Osteoblast (primary cell): ENCODE data around the gene RRAS2. TPM values are rescaled to one million over a fixed set of nuclear protein-coding genes. Genes with fewer than 3 reads are reported as not detected.

ENCODE experiments used
- DNase-seq: peaks from one replicate; pipeline ENCODE4 v3.0.0; 2011; ENCODE audit warnings: low spot score, mixed read lengths; ENCODE audit not compliant: insufficient read length; ENCODE audit errors: missing footprints
- H2AFZ ChIP-seq: 2 replicates; pipeline ENCODE4 v1.6.0; 2011; ENCODE audit warnings: mild to moderate bottlenecking, low read length
- H3K27ac ChIP-seq: 2 replicates; pipeline ENCODE4 v1.5.1; 2011; ENCODE audit warnings: mild to moderate bottlenecking, low read depth, low read length, moderate library complexity
- H3K27me3 ChIP-seq: 2 replicates; pipeline ENCODE4 v1.6.0; 2012; ENCODE audit warnings: mild to moderate bottlenecking, control low read depth, inconsistent platforms, low read length, moderate library complexity; ENCODE audit not compliant: insufficient read depth
- H3K36me3 ChIP-seq: 2 replicates; pipeline ENCODE4 v1.5.1; 2011; ENCODE audit warnings: mild to moderate bottlenecking, low read length, control low read depth, moderate library complexity; ENCODE audit not compliant: insufficient read depth
- H3K4me1 ChIP-seq: 2 replicates; pipeline ENCODE4 v1.5.1; 2011; ENCODE audit warnings: mild to moderate bottlenecking, low read length, control low read depth, moderate library complexity; ENCODE audit not compliant: insufficient read depth
- H3K4me2 ChIP-seq: 2 replicates; pipeline ENCODE4 v1.6.0; 2011; ENCODE audit warnings: mild to moderate bottlenecking, low read length; ENCODE audit not compliant: insufficient read depth
- H3K4me3 ChIP-seq: fragments of 200-600 bp; sonication (generic); 3 replicates; pipeline ENCODE4 v1.5.1; 2012; ENCODE audit warnings: mild to moderate bottlenecking, low read length, inconsistent platforms; ENCODE audit not compliant: insufficient read depth
- H3K79me2 ChIP-seq: 2 replicates; pipeline ENCODE4 v1.6.0; 2012; ENCODE audit warnings: mild to moderate bottlenecking, low read length, control low read depth, inconsistent platforms; ENCODE audit not compliant: insufficient read depth
- H3K9me3 ChIP-seq: 2 replicates; pipeline ENCODE4 v1.5.1; 2011; ENCODE audit warnings: low read depth, low read length, control low read depth
- H4K20me1 ChIP-seq: 2 replicates; pipeline ENCODE4 v1.6.0; 2012; ENCODE audit warnings: mild to moderate bottlenecking, low read length, control low read depth; ENCODE audit not compliant: insufficient read depth
- total RNA-seq: library from RNA; depleted of rRNA; stranded (reverse); fragments of >200 nt; gene quantifications from 2 replicates; pipeline ENCODE4 v1.2.3, GENCODE V29; 2012
- TF ChIP-seq, protein P1 (sequence below): IDR thresholded peaks from 2 replicates; pipeline ENCODE4 v1.5.1; 2011; ENCODE audit warnings: mild to moderate bottlenecking, low read depth, low read length, moderate library complexity; ENCODE audit errors: extremely low read depth

RRAS2 gene
- total RNA-seq, 1 donor = 101 TPM

DNA sequence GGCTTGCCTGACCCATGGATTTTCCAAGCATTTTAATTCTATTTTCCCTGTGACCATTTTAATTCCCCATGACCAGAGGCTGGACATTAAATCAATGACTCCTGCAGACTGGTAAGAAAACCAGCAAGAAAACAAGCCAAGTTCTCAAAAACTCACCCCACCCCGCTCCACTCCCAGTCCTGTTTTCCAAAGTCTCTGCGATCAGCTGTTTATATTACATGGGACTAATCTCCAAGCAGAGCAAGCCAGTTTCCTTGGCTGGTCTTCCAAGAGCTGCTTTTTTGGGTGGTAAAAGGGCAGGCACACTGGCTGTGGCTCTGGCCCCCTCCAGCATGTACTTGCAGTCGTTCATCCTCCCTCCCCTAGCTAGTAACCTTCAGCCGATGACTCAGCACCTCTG lies 97.9 kb downstream of the RRAS2 start:
- no peaks in the 10 kb centered on the region for H3K79me2 ChIP-seq

DNA sequence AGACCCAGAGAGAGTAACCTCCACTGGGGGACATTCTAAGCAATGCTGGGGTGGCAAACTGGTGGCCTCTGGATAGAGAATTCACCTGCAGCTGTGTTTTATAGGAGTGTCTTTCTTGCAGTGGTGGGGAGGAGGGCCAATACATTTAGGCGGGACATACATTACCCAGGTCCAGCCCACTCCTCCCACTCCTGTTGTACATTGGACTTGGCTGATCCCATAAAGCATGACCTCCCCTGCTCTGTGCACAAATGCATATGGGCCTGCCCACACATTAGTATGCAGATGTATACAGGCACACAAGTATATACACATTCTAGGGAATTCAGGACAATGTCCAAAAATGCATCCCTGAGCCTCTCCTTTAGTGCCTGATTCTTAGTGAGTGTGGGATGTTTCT lies 99.1 kb downstream of the RRAS2 start:
- no peak overlapping the region for H3K4me2 ChIP-seq
- H3K27me3 ChIP-seq = peaks cover 4% of the 10 kb centered on the region
- peaks cover 2% of the 10 kb centered on the region for H3K36me3 ChIP-seq
- H3K4me3 ChIP-seq = no peak overlapping the region
- H3K27ac ChIP-seq = no peak overlapping the region
- H3K79me2 ChIP-seq = no peaks in the 10 kb centered on the region
- no peak overlapping the region for H2AFZ ChIP-seq
- H3K4me1 ChIP-seq = peaks cover 12% of the 10 kb centered on the region
- DNase-seq = no peak
- H4K20me1 ChIP-seq = no peaks in the 10 kb centered on the region
- H3K9me3 ChIP-seq = no peaks in the 10 kb centered on the region
- TF ChIP-seq, protein P1, sequence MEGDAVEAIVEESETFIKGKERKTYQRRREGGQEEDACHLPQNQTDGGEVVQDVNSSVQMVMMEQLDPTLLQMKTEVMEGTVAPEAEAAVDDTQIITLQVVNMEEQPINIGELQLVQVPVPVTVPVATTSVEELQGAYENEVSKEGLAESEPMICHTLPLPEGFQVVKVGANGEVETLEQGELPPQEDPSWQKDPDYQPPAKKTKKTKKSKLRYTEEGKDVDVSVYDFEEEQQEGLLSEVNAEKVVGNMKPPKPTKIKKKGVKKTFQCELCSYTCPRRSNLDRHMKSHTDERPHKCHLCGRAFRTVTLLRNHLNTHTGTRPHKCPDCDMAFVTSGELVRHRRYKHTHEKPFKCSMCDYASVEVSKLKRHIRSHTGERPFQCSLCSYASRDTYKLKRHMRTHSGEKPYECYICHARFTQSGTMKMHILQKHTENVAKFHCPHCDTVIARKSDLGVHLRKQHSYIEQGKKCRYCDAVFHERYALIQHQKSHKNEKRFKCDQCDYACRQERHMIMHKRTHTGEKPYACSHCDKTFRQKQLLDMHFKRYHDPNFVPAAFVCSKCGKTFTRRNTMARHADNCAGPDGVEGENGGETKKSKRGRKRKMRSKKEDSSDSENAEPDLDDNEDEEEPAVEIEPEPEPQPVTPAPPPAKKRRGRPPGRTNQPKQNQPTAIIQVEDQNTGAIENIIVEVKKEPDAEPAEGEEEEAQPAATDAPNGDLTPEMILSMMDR = no peak

More for the DNA sequence above, 97.9 kb downstream of the RRAS2 start:
- H4K20me1 ChIP-seq = no peaks in the 10 kb centered on the region
- TF ChIP-seq, protein P1 = no peak
- H3K9me3 ChIP-seq = no peaks in the 10 kb centered on the region
- H3K4me2 ChIP-seq = no peak overlapping the region
- no peak for DNase-seq
- H3K27me3 ChIP-seq = peaks cover 4% of the 10 kb centered on the region
- no peak overlapping the region for H3K4me3 ChIP-seq
- no peak overlapping the region for H2AFZ ChIP-seq
- peaks cover 12% of the 10 kb centered on the region for H3K4me1 ChIP-seq
- no peak overlapping the region for H3K27ac ChIP-seq
- H3K36me3 ChIP-seq = peaks cover 12% of the 10 kb centered on the region

DNA sequence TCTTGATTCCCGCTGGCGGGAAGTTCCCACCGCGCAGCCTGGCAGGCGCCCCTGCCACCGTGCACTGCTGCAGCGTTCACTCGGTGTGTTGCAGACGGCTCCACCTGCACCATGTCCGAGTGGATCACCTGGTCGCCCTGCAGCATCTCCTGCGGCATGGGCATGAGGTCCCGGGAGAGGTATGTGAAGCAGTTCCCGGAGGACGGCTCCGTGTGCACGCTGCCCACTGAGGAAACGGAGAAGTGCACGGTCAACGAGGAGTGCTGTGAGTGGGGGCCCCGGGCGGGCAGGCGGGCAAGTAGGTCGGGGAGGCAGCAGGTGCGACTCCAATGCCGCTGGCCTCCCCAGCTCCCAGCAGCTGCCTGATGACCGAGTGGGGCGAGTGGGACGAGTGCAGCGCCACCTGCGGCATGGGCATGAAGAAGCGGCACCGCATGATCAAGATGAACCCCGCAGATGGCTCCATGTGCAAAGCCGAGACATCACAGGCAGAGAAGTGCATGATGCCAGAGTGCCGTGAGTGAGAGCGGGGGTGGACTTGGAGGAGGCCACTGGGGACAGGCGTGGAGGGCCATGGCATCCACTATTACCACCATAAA lies 99.7 kb downstream of the RRAS2 start:
- TF ChIP-seq, protein P1 = no peak
- no peak overlapping the region for H3K4me3 ChIP-seq
- no peak overlapping the region for H2AFZ ChIP-seq
- H3K4me1 ChIP-seq = peaks cover 12% of the 10 kb centered on the region
- DNase-seq = no peak
- no peak overlapping the region for H3K4me2 ChIP-seq
- no peaks in the 10 kb centered on the region for H3K36me3 ChIP-seq
- H3K79me2 ChIP-seq = no peaks in the 10 kb centered on the region
- peaks cover 7% of the 10 kb centered on the region for H3K27me3 ChIP-seq
- no peaks in the 10 kb centered on the region for H4K20me1 ChIP-seq
- no peaks in the 10 kb centered on the region for H3K9me3 ChIP-seq
- H3K27ac ChIP-seq = no peak overlapping the region

DNA sequence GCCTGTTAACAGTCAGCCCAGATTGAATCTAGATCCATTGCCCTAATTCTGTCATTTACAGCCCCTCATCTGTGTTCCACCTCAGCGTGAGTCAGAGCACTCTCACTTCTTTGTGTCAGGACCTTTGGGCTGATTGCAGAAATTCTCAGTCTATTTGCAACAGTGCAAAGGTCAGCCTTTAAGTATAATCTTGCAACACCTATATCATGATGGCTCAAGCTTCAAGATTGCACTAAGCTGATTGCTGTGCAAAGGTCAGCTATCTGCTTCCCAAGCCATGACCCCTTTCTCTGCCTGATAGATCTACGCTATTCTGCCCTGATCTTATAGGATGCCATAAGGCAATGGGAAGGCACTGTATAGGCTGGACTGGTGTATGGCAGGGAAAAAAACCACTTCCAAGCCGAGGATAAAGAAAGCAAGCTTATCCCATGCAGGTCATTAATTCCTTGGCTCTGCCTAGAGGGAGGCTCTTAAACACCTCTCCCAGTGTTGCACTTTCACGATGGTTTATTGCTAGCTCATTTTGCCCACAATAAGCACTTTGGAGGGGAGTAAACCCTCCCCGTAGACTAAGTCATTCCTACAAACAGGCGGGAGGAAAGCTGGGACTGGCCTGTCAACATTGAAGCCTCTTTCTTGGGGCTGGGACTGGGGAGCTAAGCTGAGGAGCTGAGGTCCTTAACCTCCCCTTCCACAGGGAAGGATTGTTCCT lies 100.6 kb downstream of the RRAS2 start:
- Histone ChIP-seq H3K27me3 (peaks cover 11% of the 10 kb centered on the region), H4K20me1 (no peaks in the 10 kb centered on the region), H3K4me2 (no peak overlapping the region), H3K27ac (no peak overlapping the region), H3K9me3 (no peaks in the 10 kb centered on the region), H3K79me2 (no peaks in the 10 kb centered on the region), H2AFZ (no peak overlapping the region), H3K4me1 (peaks cover 12% of the 10 kb centered on the region), H3K36me3 (no peaks in the 10 kb centered on the region), H3K4me3 (no peak overlapping the region)
- TF ChIP-seq, protein P1 = no peak
- no peak for DNase-seq
